GM18520 (cell line): ENCODE data around the gene PCDH19.
"Not testable (repeated sequence)": the region's sequence is repeated elsewhere in the genome, so short reads cannot be mapped to it uniquely, and the experiment has no call there.

Experiments
- ATAC-seq: cut with Tn5 transposase; IDR thresholded peaks from one replicate; pipeline ENCODE4 v1.9.1; 2021; ENCODE audit not compliant: unreplicated experiment

Gene PCDH19, protein sequence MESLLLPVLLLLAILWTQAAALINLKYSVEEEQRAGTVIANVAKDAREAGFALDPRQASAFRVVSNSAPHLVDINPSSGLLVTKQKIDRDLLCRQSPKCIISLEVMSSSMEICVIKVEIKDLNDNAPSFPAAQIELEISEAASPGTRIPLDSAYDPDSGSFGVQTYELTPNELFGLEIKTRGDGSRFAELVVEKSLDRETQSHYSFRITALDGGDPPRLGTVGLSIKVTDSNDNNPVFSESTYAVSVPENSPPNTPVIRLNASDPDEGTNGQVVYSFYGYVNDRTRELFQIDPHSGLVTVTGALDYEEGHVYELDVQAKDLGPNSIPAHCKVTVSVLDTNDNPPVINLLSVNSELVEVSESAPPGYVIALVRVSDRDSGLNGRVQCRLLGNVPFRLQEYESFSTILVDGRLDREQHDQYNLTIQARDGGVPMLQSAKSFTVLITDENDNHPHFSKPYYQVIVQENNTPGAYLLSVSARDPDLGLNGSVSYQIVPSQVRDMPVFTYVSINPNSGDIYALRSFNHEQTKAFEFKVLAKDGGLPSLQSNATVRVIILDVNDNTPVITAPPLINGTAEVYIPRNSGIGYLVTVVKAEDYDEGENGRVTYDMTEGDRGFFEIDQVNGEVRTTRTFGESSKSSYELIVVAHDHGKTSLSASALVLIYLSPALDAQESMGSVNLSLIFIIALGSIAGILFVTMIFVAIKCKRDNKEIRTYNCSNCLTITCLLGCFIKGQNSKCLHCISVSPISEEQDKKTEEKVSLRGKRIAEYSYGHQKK (N-terminal part only)

DNA sequence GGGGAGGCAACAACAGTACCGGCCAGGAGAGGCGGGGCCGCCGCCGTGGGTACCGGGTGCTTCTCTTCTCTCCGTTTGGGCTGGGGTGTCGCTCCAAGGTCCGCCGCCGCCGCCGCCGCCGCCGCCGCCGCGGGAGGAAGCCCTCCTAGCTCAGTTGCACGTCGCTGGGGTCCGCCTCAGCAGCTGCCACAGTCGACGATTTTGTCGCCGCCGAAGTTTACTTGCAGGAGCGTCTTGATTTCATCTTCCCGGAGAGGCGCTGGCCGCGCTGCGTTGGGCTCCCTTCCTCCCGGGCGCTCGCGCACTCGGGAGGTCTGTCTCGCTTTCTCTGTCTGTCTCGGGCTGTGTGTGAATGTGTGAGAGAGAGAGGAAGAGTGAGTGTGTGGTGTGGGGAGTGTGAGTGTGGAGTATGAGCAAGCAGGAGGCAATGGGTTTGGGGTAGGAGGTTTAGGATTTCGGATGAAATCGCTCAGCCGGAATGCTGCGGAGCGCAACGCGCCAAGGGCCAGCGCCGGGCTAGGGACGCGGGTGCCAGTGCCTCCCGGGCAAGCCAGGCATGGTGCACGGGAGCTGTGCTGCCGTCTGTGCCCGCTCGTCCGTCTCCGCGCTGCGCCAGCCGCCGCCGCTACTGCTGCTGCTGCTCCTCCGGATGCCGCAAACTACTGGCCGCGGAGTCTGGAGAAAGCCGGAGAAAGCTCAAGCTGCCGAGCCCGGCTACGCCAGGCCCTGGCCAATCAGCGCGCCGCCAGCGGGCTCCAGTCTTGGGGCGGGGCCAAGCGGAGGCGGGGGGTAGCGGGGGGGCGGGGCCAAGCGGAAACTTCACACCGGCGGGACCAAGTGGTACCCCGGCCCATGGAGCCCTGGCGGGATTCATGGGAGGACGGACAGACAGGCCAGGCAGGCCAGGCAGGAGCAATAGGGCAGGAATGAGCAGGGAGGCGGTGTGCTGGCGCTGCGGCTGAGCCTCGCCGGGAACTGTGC is at the start of gene PCDH19:
TSS of gene PCDH19 (minus strand) at position 664 of the 981 bp plus-strand sequence. CDS start 1,676 bp downstream, outside the sequence.
- no peak for ATAC-seq

DNA sequence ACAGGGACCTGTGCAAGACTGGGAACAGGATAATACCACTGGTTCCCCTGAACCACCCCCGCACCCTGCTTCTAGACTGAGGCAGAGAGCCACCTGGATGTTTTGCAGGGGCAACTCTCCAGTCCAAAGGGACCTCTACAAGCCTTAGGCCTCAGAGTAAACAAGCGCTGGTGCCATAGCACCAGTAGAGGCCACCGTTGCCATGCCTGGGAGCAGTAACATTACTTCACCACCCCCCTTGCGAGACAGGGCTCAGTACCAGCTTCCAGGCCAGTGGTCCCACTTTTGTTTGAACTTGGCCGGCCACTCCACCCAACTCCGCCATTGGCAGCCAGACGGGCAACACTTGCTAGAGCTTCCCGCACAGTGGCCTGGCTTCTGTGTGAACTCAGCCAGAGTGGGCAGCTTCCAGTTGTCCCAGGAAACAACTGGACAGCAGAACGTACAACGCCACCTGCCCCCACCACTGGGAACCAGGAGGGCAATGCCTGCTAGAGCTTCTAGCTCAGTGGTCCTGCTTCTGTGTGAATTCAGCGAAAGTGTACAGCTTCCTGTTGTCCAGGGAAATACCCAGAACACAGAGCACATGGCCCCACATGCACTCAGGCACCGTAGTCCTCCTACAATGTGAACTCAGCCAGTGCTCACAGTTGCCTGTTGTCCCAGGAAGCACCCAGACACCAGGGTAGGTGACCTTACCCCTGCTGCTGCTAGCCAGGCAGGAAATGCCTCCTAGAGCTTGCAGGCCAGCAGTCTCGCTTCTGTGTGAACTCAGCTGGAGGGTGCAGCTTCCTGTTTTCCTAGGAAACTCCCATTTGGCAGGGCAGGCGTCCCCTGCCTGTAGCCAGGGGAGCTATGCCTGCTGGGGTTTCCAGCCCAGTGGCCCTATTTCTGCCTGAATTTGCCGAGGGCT is 39.9 kb upstream of the PCDH19 start:
- no peak for ATAC-seq

DNA sequence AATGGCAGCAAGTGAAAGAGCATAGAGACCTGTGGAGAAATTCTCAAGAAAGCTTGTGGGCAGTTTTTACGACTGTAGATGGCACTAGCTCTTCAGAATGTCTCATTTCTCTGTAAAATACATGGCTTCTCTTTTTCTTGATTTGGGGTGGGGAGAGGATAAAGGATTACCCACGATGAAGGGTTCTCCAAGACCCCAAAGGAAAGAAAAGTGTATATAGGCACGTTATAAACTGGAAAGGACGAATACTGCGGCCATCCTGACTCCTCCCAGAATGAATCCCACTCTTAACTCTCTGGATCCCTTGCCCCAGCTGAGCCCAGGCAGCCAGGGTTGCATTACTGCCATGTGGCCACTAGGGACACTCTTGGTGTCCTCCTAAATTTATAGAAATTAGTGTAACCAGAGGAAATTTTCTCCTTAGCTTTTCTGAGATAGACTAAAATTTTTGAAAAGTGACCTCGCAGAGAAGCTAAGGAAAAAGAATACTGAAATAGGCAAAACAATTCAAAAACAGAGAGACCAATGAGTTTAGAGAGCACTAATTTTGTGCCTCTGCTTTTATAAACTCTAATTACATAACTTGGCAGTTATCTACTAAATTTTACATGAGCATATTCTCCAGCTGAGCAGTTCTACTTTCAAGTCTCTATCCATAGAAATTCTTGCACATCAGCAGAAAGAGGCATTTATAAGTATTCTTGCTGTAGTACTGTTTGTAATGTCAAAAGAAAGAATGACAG is 37.8 kb upstream of the PCDH19 start:
- ATAC-seq, result peak; percentile 43

DNA sequence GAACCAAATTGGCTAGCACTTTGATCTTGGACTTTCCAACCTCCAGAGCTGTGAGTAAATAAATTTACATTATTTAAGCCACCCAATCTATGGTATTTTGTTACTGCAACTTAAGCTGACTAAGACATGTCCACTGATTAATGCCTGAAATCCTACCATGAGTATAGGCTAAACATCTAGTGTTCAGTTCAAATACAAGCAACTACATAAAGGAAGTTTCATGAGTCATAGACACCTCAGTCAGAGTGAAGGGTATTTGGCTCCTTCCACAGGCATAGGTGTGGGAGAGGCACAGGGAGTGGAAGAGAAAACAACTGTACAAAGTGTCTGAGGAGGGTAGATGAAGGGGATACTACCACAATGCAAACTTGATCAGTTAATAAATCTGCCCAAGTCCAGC is 35.5 kb upstream of the PCDH19 start:
- no peak for ATAC-seq

DNA sequence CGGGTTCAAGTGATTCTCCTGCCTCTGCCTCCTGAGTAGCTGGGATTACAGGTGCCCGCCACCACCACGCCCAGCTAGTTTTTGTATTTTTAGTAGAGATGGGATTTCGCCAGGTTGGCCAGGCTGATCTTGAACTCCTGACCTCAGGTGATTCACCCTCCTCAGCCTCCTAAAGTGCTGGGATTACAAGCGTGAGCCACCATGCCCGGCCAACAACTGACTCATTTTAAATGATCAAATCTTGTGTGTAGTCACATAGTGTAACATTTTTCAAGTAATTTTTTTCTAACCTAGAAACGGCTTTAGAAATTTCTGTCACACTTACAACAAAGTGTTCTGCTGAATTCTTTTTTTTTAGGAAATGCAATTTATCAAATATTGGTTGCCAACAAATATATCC is 31.2 kb upstream of the PCDH19 start:
- ATAC-seq, result not testable (repeated sequence)

DNA sequence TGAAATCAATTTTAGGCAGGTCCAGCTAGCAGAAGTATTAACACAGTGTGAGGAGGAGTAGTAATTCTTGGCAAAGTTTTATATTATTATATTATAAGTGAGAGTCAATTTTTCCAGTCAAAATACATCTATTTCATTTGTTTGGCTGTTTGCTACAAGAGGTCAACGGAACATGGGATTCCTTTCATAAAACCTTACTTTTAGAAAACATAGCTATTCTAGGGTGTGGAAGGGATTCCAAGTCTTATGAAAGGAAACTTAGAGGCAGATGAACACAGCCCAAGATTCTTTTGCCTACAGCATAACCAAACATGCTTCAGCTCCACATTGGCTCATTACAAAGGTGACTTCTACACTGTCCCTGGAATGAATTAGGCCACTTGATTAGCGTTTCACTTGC is 29.9 kb upstream of the PCDH19 start:
- ATAC-seq, result no peak

DNA sequence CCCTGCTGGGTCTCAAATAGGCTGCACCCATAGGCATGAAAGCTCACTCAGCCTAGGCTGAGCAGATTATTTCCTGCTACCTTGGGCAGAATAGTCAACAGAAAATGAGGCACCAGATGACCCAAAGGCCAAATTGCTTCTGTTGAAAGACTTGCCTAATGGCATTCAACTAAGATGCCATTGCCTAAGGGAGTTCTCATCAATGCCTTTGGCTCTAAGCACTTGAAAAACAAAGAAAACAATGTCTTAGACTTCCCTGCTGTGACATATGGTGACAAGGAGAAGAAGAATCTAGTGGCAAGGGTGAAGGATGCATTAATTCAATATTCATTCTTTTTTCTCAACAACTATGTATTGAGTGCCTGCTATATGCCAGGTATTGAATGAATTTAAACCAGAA is 25.7 kb upstream of the PCDH19 start:
- ATAC-seq, result no peak

DNA sequence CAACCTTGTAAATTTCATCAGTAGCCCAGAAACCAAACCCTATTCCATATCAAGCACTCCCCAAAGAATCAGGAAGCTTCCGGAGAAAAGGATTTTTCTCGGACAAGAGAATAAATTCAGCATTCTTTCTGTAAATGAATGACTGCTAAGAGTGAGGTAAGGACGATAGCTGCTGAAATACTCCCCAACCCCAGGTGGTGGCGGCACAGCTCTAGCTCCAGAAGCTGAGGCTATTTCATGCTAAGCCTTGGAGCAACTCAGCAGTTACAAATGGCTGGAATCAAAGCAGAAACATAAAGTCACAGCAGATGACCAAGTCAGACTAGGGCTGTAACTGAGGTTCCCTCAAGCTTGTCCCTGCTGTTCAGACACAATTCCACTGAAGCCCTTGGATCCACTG is 13.9 kb upstream of the PCDH19 start:
- ATAC-seq, result no peak

DNA sequence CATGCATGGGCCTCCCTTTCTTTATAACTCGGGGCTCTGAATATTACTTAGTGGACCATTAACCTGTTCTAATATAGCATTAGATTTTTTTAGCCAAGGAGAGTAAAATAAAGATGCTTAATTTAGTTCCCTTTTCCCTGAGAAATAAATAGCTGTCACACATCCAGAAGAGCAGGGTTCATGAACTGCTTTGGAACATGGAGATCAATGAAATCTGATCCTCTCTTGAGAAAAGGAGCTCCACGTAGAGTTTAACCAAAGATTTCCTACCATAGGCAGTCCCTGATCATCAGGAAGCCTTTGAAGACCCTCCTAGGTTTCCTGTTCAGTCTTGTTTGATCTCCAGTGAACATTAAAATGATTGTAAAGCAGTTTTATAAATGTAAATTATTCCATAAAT is 8.5 kb upstream of the PCDH19 start:
- no peak for ATAC-seq

DNA sequence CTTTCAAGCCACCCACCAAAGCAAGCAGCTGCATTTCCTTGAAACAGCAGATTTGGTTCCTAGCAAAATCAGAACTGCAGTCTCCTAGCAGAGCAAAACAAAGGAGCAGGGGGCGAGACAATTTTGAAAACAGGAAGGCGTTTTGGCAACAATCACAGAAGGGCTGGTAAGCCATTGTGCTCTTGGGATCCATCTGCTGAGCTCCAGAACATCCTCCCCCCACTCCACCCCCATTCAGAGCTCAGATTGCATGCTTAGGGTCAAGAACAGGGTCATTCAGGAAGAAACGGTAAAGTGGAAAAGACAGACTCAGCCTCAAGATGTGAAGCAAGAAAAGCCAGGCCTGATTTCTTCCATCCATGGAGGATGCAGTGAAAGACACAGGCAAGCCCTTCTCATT is 7.6 kb upstream of the PCDH19 start:
- no peak for ATAC-seq

DNA sequence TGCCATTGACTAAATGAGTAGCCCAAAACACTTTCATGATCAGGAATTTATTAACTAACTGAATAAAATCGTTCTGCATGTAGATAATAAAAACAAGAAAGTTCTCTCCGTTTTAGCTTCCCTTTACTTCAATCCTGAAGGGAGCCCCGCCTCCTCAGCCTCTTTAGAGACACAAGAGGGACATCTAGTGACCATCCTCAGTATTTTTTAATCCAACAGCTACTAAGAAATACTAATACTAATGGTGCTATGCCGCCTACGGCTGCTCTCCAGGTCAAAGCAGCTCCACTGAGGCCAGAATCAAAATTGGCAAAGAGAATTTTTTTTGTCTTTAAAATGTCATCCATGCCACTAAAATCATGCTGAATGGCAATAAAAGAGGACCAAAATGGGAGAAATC is 3.2 kb upstream of the PCDH19 start:
- ATAC-seq, result peak; percentile 77

DNA sequence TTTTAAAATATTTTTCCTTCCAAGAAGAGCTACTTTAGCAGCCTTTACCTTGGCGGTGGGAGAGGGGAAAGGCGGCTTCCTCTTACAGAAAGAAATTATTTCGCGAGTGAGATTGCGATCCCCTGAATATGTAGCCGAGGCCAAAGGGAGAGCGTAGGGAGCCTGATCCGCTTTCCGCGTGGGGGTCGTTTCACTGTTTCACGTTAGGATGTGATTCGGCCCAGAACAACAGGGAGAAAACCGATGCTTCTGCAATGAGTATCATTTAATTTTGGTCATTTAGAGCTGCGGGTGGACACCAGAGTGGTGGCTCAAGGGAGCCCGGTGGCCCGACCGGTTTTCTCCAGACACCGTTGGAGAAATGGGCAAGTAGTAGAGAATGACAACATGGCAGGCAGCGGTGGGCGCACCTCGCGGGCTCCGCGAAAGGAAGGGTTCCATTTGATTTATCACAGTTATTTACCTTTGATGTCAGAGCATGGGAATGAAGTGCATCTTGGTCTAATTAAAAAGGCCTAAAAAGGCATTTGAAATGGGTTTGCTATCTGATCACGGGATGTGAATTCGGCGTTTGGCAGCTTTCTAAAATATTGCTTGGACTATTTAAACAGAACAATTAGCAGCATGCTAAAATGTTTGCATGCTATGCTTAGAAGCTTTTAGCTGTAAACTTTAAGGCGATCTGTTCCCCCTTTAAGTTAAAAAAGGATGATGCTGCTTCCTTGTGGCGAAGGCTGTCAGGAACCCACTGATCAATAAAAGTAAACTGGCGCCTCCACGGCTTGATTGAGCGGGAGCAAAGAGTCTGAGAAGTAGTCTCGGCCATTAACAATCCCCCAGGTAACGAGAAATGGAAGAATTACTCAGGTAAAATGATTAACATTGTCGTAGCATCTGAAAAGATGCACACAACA is 2.0 kb upstream of the PCDH19 start:
- no peak for ATAC-seq

DNA sequence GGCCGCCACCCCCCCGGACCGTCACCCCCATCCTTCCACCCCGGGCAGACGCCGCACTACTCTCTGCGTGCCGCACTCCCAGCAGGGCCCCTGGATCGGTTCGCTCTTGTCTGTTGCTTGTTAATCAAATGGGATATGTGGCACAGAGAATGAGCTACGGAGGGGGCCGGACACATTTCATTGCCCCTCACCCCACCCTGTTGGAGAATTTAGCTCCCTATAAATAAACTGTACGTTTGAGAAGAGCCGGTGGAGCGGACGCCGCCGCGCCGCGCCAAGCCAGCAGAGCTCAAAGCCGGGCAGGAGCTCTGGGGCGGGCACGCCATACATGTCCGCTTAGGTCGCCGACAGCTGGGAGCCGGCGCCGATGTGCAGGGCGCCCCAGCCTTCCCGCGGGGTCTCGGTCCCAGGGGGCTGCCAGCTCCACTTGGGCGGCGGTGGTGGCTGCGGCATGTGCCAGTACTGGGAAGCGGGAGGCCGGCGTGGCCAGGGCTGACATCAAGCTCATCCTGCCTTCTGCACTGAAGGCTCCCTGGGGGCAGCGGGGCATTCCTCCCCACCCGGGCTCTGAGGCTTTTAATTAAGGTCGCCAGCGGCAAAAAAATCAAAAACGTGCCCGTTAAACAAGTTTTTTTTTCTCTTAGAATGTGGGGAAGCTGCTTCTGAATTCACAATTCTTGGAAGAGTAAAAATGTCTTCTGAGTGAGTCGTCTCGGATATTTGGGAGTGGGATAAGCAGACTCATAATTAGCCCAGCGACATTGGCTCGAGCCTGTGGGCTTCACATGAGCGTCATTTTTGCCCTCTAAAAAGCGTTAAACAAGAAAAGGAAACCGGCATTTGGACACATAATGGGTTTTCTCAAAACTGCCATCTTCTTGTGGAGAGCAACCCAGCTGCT is 1.1 kb upstream of the PCDH19 start:
- ATAC-seq, result no peak

DNA sequence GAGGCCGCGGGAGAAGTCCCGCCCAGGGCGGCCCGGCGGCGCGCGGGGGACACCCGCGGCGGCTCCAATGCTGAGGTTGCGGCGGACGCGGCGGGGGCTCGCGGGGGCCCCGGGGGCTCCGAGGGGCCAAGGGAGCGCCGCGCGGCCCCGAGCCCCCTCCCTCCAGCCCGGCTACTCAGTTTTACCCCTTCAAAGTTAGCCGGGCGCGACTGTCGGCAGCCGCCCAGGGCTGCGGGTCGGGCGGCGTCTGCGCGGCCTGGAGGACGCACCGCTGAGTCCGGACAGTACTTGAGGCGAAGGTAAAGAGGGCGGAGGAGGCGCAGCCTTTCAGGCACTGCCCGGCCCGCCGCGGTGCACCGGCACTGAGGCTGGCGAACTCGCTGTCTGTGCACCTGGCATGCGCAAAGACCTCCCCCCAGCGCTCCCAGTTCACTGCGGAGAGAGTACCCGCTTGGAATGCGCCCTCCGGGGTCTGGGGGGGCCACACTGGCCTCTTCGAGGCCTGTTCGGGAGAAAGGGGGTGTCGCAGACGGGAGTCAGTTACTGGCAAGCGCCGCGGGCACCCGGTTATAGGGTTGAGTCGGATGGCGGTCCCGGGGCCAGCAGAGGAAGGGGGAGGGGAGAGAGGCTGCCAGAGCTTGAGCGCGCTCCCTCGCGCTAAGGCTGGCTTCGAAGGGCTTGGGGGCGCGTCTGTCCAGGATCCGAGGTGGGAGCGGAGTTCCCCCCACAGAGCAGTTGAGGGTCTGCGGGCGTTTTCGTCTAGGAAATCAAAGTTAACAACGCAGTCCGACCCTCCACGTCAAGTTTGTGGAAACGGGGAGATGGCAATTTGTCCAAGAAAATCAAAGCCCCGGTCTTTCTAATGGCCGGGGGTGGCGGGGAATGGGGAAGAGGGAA is 1.1 kb downstream of the PCDH19 start:
- ATAC-seq, result no peak

DNA sequence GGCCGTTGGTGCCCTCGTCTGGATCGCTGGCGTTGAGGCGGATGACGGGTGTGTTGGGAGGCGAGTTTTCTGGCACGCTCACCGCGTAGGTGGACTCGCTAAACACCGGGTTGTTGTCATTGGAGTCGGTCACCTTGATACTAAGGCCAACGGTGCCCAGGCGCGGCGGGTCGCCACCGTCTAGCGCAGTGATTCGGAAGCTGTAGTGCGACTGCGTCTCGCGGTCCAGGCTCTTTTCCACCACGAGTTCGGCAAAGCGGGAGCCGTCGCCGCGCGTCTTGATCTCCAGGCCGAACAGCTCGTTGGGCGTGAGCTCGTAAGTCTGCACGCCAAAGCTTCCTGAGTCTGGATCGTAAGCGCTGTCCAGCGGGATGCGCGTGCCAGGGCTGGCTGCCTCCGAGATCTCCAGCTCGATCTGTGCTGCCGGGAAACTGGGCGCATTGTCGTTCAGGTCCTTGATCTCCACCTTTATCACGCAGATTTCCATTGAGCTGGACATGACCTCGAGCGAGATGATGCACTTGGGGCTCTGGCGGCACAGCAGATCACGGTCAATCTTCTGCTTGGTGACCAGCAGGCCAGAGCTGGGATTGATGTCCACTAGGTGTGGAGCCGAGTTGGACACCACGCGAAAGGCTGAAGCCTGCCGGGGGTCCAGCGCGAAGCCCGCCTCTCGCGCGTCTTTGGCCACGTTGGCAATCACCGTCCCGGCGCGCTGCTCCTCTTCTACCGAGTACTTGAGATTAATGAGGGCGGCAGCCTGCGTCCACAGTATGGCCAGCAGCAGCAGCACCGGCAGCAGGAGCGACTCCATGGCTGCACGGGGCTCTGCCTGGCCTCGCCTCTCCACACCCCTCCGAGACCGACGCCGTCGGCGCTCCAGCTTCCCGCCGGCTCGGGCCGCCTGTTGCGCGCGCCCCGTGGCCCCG is 2.0 kb downstream of the PCDH19 start:
- no peak for ATAC-seq
